ENCODE data around the gene UBALD2.

GRCh38 chr17:76248013-76248782, 16.9 kb upstream of the UBALD2 start:
- TF ChIP-seq POLR2A (IDR thresholded peaks at IDR 0.05) (no peak), CTCF (IDR thresholded peaks at IDR 0.05) (no peak)
